ENCODE data around the gene BORCS8.

Gene BORCS8

GRCh38 chr19:19214892-19215291 is 22.9 kb upstream of the BORCS8 start:
- peaks cover 50% of the 10 kb centered on the region for H3K27me3 ChIP-seq (ENCODE audit: control insufficient read depth, insufficient read depth, low read length, poor library complexity, severe bottlenecking)
- no peak overlapping the region for H3K4me3 ChIP-seq (ENCODE audit: insufficient read depth, low read depth, low read length)

GRCh38 chr19:19214159-19214490 is 22.2 kb upstream of the BORCS8 start:
- peaks cover 5% of the 10 kb centered on the region for H3K4me1 ChIP-seq (ENCODE audit: control insufficient read depth, insufficient read depth, low read length)
- WGBS, 2 experiments = 5% methylated on average over 5 of the region's 5 CpGs
- H3K9me3 ChIP-seq (ENCODE audit: control insufficient read depth, low read length) = no peaks in the 10 kb centered on the region
- H3K36me3 ChIP-seq (ENCODE audit: control insufficient read depth, insufficient read depth, low read length) = no peaks in the 10 kb centered on the region
- no peak overlapping the region for H3K27ac ChIP-seq (ENCODE audit: insufficient read depth, low read depth, low read length, poor library complexity, severe bottlenecking)
- H3K27me3 ChIP-seq (ENCODE audit: control insufficient read depth, insufficient read depth, low read length, poor library complexity, severe bottlenecking) = peaks cover 57% of the 10 kb centered on the region
- no peak overlapping the region for H3K4me3 ChIP-seq (ENCODE audit: insufficient read depth, low read depth, low read length)

More at GRCh38 chr19:19214892-19215291, 22.9 kb upstream of the BORCS8 start:
- Histone ChIP-seq H3K36me3 (ENCODE audit: control insufficient read depth, insufficient read depth, low read length) (no peaks in the 10 kb centered on the region), H3K4me1 (ENCODE audit: control insufficient read depth, insufficient read depth, low read length) (peaks cover 5% of the 10 kb centered on the region), H3K9me3 (ENCODE audit: control insufficient read depth, low read length) (no peaks in the 10 kb centered on the region), H3K27ac (ENCODE audit: insufficient read depth, low read depth, low read length, poor library complexity, severe bottlenecking) (no peak overlapping the region)
- WGBS, 2 experiments = 1 to 2% methylated on average over 8 of the region's 8 CpGs

GRCh38 chr19:19213426-19214158 is 21.6 kb upstream of the BORCS8 start:
- WGBS, 2 experiments = 45 to 50% methylated on average over 20 to 21 of the region's 21 CpGs
- Histone ChIP-seq H3K27ac (ENCODE audit: insufficient read depth, low read depth, low read length, poor library complexity, severe bottlenecking) (no peak overlapping the region), H3K36me3 (ENCODE audit: control insufficient read depth, insufficient read depth, low read length) (no peaks in the 10 kb centered on the region), H3K9me3 (ENCODE audit: control insufficient read depth, low read length) (no peaks in the 10 kb centered on the region), H3K27me3 (ENCODE audit: control insufficient read depth, insufficient read depth, low read length, poor library complexity, severe bottlenecking) (peaks cover 63% of the 10 kb centered on the region), H3K4me1 (ENCODE audit: control insufficient read depth, insufficient read depth, low read length) (peaks cover 5% of the 10 kb centered on the region), H3K4me3 (ENCODE audit: insufficient read depth, low read depth, low read length) (no peak overlapping the region)

- 18 to 19% methylated on average over 7 of the region's 7 CpGs for WGBS, 2 experiments
- H3K27ac ChIP-seq (ENCODE audit: insufficient read depth, low read depth, low read length, poor library complexity, severe bottlenecking) = no peak overlapping the region
- peaks cover 63% of the 10 kb centered on the region for H3K27me3 ChIP-seq (ENCODE audit: control insufficient read depth, insufficient read depth, low read length, poor library complexity, severe bottlenecking)
- peaks cover 6% of the 10 kb centered on the region for H3K4me1 ChIP-seq (ENCODE audit: control insufficient read depth, insufficient read depth, low read length)
- no peak overlapping the region for H3K4me3 ChIP-seq (ENCODE audit: insufficient read depth, low read depth, low read length)
- H3K9me3 ChIP-seq (ENCODE audit: control insufficient read depth, low read length) = no peaks in the 10 kb centered on the region
- no peaks in the 10 kb centered on the region for H3K36me3 ChIP-seq (ENCODE audit: control insufficient read depth, insufficient read depth, low read length)
These were observed 21.0 kb upstream of the BORCS8 start for GRCh38 chr19:19212916-19213315.

- H3K36me3 ChIP-seq (ENCODE audit: control insufficient read depth, insufficient read depth, low read length) = no peaks in the 10 kb centered on the region
- WGBS, 2 experiments = 9 to 10% methylated on average over 54 of the region's 54 CpGs
- H3K27me3 ChIP-seq (ENCODE audit: control insufficient read depth, insufficient read depth, low read length, poor library complexity, severe bottlenecking) = peaks cover 73% of the 10 kb centered on the region
- H3K4me1 ChIP-seq (ENCODE audit: control insufficient read depth, insufficient read depth, low read length) = peaks cover 9% of the 10 kb centered on the region
- peak within 1 kb of the TSS; percentile 42 for H3K4me3 ChIP-seq (ENCODE audit: insufficient read depth, low read depth, low read length)
- no peaks in the 10 kb centered on the region for H3K9me3 ChIP-seq (ENCODE audit: control insufficient read depth, low read length)
- no peak within 1 kb of the TSS for H3K27ac ChIP-seq (ENCODE audit: insufficient read depth, low read depth, low read length, poor library complexity, severe bottlenecking)
These were observed 19.8 kb upstream of the BORCS8 start, which contains the start of gene NCAN for GRCh38 chr19:19211499-19212420. TSS of gene NCAN (plus strand) at chr19:19211958. CDS start at chr19:19216954, 4,996 bp downstream.

GRCh38 chr19:19209372-19209771 is 17.4 kb upstream of the BORCS8 start:
- H3K4me3 ChIP-seq (ENCODE audit: insufficient read depth, low read depth, low read length) = no peak overlapping the region
- H3K4me1 ChIP-seq (ENCODE audit: control insufficient read depth, insufficient read depth, low read length) = peaks cover 15% of the 10 kb centered on the region
- H3K36me3 ChIP-seq (ENCODE audit: control insufficient read depth, insufficient read depth, low read length) = no peaks in the 10 kb centered on the region
- H3K27ac ChIP-seq (ENCODE audit: insufficient read depth, low read depth, low read length, poor library complexity, severe bottlenecking) = no peak overlapping the region
- H3K27me3 ChIP-seq (ENCODE audit: control insufficient read depth, insufficient read depth, low read length, poor library complexity, severe bottlenecking) = peaks cover 83% of the 10 kb centered on the region
- WGBS, 2 experiments = 59 to 63% methylated on average over 9 of the region's 9 CpGs
- no peaks in the 10 kb centered on the region for H3K9me3 ChIP-seq (ENCODE audit: control insufficient read depth, low read length)

GRCh38 chr19:19207637-19208572 is 16.0 kb upstream of the BORCS8 start:
- H3K36me3 ChIP-seq (ENCODE audit: control insufficient read depth, insufficient read depth, low read length) = no peaks in the 10 kb centered on the region
- no peaks in the 10 kb centered on the region for H3K9me3 ChIP-seq (ENCODE audit: control insufficient read depth, low read length)
- 56 to 77% methylated on average over 5 to 8 of the region's 8 CpGs for WGBS, 2 experiments
- peaks cover 15% of the 10 kb centered on the region for H3K4me1 ChIP-seq (ENCODE audit: control insufficient read depth, insufficient read depth, low read length)
- H3K27me3 ChIP-seq (ENCODE audit: control insufficient read depth, insufficient read depth, low read length, poor library complexity, severe bottlenecking) = peaks cover 74% of the 10 kb centered on the region
- no peak overlapping the region for H3K27ac ChIP-seq (ENCODE audit: insufficient read depth, low read depth, low read length, poor library complexity, severe bottlenecking)
- H3K4me3 ChIP-seq (ENCODE audit: insufficient read depth, low read depth, low read length) = no peak overlapping the region

GRCh38 chr19:19206938-19207337 is 15.0 kb upstream of the BORCS8 start:
- no peak overlapping the region for H3K4me3 ChIP-seq (ENCODE audit: insufficient read depth, low read depth, low read length)
- H3K36me3 ChIP-seq (ENCODE audit: control insufficient read depth, insufficient read depth, low read length) = no peaks in the 10 kb centered on the region
- H3K9me3 ChIP-seq (ENCODE audit: control insufficient read depth, low read length) = no peaks in the 10 kb centered on the region
- H3K27me3 ChIP-seq (ENCODE audit: control insufficient read depth, insufficient read depth, low read length, poor library complexity, severe bottlenecking) = peaks cover 64% of the 10 kb centered on the region
- peaks cover 9% of the 10 kb centered on the region for H3K4me1 ChIP-seq (ENCODE audit: control insufficient read depth, insufficient read depth, low read length)
- WGBS, 2 experiments = 68 to 75% methylated on average over 5 of the region's 5 CpGs
- no peak overlapping the region for H3K27ac ChIP-seq (ENCODE audit: insufficient read depth, low read depth, low read length, poor library complexity, severe bottlenecking)

- Histone ChIP-seq H3K36me3 (ENCODE audit: control insufficient read depth, insufficient read depth, low read length) (peaks cover 9% of the 10 kb centered on the region), H3K9me3 (ENCODE audit: control insufficient read depth, low read length) (no peaks in the 10 kb centered on the region), H3K27me3 (ENCODE audit: control insufficient read depth, insufficient read depth, low read length, poor library complexity, severe bottlenecking) (peaks cover 52% of the 10 kb centered on the region), H3K4me1 (ENCODE audit: control insufficient read depth, insufficient read depth, low read length) (peaks cover 9% of the 10 kb centered on the region), H3K27ac (ENCODE audit: insufficient read depth, low read depth, low read length, poor library complexity, severe bottlenecking) (no peak overlapping the region), H3K4me3 (ENCODE audit: insufficient read depth, low read depth, low read length) (no peak overlapping the region)
- WGBS, 2 experiments = 63 to 66% methylated on average over 14 of the region's 14 CpGs
These were observed 13.8 kb upstream of the BORCS8 start for GRCh38 chr19:19205416-19206410.
